ENCODE results near the gene KIF5B.
"Not testable (repeated sequence)": the region's sequence is repeated elsewhere in the genome, so short reads cannot be mapped to it uniquely, and the experiment has no call there.

The KIF5B gene

DNA sequence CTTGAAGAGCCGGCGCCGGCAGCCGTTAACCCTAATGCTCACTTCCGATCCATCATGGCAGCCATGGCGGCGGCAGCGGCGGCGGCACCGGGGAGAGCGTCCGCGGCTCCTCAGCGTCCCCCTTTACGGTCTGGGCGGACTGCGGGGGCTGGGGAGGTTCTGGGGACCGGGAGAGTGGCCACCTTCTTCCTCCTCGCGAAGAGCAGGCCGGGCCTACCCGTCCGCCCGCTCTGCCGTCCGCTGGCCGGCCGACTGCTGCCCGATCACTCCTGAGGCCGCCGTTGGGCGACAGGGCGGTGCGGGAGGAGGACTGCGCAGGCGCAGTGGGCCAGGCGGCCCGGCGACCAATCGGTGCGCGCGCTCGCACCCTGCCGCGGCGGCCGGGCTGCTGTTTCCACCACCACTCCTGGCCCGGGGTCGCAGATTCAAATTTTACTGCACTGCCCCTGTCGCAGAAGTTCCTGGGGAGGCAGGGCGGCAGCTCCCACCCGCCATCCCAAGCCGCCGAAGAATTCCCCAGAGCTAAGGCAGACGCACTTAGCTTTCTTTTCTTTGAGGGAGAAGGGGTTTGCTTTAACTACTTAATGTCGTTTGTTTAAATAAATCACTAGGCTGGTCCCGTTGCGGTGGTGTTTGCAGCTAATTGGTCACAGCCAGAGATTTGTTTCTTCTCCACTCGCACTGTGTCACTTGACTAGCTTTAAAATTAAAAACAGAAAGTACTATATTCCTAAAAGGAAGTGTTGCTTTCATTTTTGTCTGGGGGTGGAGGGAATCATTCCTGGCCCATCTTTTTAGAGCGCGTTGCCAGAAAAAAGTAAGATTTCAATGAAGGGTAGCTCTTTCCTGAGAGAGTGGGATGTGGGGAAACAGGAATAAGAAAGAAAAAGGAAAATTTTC, at the start of gene KIF5B:
TSS of gene KIF5B (minus strand) at position 290 of the 900 bp plus-strand sequence. CDS start 452 bp downstream, outside the sequence.
- DNase-seq (ENCODE audit: low read depth): peak; percentile 85

DNA sequence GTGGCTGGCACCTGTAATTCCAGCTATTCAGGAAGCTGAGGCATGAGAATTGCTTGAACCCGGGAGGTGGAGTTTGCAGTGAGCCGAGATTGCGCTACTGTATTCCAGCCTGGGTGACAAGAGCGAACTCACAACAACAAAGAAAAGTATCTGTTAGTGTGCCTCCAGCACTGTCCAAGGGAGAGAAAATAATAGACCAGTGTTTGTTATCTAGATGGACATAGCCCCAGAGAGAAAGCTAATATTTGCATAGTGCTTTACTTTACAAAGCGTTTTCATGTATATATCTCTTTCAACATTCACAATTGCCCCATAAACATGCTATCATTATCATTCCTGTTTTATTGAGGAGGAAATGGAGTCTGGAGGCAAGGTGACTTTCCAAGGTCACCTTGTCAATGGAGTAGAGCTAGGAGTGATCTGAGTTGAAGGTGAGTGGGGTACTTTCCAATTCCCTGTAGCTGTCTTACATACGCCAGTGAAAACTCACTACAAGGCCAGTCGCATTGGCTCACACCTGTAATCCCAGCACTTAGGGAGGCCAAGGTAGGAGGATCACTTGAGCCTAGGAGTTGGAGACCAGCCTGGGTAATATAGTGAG, 49.7 kb upstream of the KIF5B start:
- no peak for DNase-seq (ENCODE audit: low read depth)

DNA sequence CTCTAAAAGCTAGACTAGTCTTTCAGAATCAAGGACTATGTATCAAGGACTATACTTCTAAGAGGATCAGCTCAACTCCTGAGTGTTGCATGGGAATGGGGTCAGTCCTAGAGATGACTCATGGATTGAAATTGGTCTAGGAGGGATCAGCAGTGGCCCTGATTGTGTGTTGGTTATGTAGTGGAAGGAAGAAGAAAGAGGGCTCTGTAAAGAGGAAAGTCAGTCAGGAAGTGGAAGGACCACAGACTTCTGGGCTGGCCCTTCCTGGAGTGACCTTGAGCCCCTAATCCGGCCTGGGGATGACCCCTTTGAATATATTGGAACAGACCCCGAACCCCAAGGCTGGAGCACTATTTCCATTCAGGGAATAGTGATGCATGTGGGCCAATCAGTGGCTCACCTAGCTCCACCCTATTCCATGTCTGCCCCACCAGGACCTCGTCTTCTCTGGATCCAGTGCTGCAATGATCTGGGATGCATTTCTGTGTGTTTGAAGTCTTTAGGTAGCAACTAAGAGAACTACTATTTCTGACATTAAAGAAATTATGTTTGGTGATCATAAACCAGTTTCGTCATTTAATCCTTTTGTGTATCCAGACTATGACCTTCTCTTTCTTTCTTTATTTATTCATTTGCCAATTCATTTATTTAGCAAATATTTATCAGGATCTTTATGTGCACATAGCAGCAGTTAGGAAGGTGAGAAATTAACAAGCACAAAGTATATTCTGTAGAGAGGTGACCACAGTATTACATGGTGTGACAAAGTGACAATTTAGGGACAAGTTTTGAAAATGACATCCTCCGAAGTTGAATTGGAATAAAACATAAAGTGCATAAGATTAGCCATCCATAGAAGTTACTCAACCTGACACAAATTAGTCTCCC, 48.6 kb upstream of the KIF5B start:
- DNase-seq (ENCODE audit: low read depth): no peak

DNA sequence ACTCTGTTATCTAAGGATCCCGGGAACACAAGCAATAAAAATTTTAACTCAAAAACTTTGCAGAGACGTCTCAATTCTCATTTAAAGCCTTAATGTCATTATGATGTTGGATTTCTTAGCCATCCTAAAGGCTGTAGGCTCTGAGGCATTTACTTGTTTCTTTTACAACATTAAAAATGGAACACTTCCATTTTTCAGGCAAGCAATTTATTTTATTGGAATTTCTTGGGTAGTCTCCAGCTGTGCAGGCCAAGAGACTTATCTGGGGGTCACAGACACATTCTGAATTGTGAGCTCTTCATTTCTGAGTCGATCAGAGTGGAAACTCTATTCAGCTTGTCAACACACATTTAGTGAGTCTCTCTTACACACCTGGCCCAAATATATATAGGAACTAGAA, 48.0 kb upstream of the KIF5B start:
- DNase-seq (ENCODE audit: low read depth): no peak

DNA sequence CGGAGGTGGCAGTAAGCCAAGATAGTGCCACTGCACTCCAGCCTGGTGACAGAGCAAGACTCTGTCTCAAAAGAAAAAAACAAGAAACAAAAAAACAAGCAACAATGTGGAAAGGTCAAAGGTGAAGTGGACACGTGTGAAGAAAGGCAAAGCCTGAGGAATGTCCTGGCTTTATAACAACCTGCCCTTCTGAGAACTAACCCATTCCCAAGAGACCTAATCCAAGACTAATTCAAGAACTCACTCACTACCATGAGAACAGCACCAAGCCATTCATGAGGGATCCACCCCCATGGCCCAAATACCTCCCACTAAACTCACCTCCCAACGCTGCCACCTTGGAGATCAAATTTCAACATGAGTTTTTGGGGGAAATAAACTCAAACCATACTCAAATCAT, 47.5 kb upstream of the KIF5B start:
- no peak for DNase-seq (ENCODE audit: low read depth)

GRCh38 chr10:32098566-32099259, 42.5 kb upstream of the KIF5B start:
- not testable (repeated sequence) for DNase-seq (ENCODE audit: low read depth)

DNA sequence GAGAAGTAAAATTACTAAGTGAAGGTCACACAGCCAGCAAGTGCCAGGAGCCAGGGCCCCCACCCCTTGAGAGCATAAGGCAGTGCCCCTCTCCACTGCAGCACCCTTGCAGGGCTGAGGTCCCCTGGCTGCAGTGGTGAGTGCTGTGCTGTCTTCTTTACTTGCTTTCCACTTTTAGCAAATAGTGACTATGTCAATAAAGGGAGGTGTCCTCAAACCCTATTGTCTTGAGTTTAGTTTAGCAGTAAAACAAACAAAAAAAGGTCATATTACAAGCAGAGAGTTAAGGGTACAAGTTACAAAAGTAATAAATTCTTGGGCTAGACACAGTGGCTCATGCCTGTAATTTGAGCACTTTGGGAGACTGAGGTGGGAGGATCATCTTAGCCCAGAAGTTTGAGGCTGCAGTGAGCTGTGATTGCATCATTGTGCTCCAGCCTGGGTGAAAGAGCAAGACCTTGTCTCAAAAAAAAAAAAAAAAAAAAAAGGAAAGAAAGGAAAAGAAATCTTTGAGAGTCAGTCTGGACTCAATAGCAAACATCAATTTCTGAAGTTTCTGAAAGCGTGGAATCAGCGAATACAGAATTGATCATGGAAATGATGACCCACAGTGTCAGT, 39.0 kb upstream of the KIF5B start:
- DNase-seq (ENCODE audit: low read depth): no peak

DNA sequence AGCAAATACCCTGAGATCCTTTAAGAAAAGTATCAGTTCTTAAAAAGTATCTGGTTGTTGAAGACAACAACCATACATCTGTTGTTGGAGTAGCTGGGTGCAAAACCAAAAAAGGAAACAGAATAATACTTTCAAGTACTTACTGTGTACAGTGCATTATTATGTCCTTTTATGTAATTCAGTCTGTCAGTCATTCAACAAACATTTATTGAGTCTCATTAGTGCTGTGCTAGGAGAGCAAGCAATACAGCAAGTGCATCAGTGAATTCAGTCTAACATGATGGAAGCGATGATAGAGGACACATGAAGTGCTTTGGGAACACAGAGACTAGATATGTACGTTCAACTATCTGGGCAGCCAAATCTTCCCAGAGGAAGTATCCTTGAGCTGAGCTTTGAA, 37.4 kb upstream of the KIF5B start:
- DNase-seq (ENCODE audit: low read depth): no peak

DNA sequence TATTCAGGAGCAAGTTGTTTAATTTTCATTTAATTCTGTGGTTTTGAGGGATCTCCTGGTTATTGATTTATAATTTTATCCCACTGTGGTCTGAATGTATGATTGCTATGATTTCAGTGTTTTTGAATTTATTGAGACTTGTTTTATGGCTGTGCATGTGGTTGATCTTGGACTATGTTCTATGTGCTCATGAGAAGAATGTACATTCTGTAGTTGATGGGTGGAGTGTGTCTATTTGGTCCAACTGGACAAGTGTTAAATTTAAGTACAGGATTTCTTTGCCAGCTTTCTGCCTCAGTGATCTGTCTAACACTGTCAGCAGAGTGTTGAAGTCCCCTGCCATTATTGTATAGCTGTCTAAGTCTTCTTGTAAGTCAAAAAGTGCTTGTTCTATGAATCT, 34.8 kb upstream of the KIF5B start:
- DNase-seq (ENCODE audit: low read depth): no peak

DNA sequence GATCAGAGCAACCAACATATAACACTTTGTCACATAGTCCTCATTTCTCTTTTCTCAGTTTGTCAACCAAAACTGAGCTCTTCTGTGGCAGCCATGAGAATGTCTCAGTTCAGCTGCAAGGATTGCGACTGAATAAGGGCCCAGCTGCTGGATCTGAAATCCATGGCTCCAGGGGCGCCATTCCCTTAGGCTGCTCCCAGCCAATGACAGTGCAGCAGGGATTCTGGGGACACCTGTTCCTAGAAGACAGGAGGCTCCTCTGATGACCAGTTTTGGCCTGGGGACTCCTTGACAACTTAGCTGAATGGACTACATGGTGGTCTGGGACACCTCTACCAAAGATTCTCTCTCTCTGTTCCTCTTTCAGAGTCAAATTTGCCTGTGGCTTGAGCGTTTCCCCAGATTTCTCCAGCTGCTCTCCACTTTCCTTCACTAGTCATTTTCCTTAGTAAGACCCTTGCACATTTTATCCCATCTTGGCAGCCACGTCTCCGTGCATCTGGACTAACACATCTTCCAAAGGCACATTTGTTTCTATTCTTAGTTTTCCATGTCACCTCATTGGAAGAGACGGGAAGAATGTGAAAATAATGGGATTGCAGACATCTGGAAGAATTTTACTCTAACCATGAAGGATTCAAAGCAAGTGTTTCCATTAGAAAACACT, 28.1 kb upstream of the KIF5B start:
- no peak for DNase-seq (ENCODE audit: low read depth)

- no peak for DNase-seq (ENCODE audit: low read depth)
Measured at GRCh38 chr10:32077896-32078485, 21.8 kb upstream of the KIF5B start.

DNA sequence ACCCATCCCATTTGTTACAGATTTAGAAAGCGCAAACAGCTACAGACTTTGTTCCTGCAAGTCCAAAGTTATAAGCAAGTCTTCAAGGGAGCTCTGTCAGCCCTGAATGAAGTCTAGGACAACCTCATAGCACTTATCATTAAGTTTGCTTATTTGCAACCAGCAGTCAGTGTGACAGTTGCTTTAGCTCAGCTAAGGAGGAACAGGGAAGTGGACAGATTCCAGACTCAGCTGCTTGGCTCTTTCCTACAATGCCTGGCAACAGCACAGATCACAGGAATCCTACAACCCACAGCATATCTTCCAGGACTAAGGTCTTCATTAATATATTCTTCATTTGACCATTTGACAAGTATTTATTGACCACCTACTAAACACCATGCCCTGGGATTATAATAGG, 17.4 kb upstream of the KIF5B start:
- no peak for DNase-seq (ENCODE audit: low read depth)

DNA sequence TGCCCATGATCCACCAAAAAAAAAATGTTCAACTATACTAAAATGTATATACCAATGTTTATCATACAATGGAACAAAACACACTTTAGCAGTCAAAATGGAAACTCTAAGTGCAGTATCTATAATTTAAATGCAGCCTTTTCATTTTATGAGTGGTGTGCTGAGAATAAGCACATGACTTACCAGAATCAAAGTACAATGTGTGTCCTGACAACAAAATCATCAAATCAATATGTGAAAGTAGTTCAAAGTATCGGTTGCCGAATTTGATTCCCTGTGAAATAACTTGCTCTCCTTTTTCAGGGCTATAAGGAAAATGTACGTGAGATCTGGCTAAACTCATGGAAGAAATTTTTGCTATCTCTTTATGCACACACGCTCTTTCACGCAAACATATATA, 16.9 kb upstream of the KIF5B start:
- DNase-seq (ENCODE audit: low read depth): no peak

DNA sequence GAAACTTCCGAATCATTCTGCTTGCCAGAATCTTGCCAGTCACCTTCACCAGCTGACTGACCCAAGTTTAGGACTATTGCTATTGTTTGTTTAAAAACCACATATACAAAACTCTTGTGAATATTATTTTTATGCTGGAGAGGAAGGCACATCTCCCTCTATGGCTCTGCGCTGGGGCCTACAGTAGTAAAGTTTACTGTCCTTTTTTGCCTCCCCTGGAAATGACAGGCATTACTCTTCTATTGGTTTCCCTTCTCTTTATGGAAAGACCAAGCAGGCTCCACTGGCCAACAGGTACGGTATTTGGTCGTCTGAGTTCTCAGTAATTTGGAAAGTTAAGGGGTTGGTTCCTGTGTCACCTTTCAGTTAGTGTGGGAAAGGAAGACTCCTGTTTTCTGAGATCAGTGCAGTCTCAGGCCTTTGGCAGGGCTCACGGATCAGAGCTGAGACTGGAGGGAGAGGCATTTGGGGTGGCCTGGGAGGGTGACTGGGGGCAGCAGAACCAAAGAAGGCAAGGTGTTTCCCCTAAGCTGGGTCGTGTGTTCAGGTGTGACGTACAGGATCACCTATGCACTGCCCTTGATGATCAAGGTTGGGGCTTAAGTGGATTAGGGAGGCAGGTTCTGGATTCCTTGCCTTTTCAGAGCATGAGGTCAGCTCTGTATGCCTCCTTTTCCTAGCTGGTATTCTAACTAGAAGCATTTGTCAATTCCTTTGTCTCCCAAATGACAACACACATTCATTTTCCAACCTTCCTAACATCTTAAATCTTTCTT, 16.0 kb upstream of the KIF5B start:
- no peak for DNase-seq (ENCODE audit: low read depth)

DNA sequence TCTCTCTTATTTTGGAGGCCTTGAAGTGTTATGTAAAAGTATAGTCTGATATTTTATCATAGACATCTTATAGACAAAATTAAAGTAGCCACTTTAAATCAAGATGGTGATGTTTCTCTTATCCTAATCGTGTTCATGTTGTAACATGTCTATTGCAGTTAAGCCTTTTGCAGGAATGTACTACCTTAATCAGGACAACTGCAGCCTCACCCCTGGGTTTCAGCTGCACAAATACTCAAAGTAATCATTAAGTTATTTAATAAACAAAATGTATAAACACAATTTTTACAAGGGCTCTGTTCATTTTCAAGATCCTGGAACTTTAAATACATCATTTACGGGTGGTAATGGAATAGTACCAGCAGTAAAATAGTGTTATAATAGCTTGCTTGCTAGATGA, 14.4 kb upstream of the KIF5B start:
- no peak for DNase-seq (ENCODE audit: low read depth)

DNA sequence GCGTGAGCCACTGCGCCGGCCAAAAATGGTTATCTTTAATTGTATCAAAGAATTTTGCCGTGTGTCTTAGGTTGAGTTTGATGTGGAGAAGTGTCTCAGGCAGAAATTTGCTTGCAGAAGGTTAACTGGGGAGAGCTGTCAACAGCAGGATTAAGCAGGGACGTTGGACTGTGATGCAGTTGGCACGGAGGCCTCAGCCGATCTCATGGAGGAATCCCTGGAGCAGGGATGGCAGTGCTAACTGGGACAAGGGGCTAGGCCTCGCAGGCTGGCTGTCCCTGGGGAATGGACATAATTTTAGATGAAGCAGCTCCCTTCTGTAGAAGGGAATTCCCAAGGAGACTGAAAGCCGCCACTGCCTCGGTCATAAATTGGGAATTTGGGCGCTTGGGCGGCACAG, 12.3 kb upstream of the KIF5B start:
- DNase-seq (ENCODE audit: low read depth): no peak

DNA sequence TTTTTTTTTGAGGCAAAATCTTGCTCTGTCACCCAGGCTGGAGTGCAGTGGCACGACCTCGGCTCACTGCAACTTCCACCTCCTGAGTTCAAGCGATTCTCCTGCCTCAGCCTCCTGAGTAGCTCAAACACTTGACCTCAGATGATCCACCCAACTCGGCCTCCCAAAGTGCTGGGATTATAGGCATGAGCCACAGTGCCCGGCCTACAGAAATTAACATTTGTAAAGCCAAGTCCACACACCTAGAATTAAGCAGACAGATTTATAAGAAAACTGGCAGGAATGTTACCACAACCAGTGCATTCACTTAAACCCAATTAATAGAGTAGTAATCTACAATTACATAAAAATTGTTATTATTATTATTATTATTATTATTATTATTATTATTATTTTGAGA, 11.7 kb upstream of the KIF5B start:
- not testable (repeated sequence) for DNase-seq (ENCODE audit: low read depth)

DNA sequence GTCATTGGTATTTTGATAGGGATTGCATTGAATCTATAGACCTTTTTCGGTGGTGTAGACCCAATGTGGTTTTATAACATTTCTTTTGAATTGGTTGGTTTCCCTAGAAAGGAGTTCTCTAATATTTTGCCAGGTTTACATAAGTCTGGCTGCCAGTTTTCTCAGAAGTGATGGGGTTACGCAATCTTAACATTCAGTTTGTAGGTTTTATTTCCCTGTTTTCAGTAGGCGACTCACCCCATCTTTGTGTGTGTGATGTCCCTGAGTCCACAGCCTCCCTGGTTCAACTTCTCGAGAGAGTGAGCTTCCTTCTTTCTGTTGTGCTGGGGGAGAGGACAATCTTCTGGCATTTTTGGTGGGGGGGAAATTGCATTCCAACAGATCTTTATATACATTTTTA, 9.6 kb upstream of the KIF5B start:
- no peak for DNase-seq (ENCODE audit: low read depth)

GRCh38 chr10:32061440-32061839, 5.2 kb upstream of the KIF5B start:
- no peak for DNase-seq (ENCODE audit: low read depth)

DNA sequence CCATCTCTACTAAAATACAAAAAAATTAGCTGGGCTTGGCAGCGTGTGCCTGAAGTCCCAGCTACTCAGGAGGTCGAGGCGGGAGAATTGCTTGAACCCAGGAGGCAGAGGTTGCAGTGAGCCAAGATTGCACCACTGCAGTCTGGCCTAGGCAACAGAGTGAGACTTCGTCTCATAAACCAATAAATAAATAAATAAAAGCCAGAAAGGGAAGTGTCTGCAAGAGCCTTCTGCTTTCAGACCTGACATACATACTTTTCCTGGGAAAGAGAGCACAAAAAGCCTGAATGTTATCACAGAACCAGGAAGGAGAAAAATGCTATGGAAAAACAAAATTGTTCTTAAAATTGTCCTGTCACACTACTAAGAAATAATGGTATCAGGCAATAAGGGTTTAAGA, 4.1 kb upstream of the KIF5B start:
- DNase-seq (ENCODE audit: low read depth): no peak

Data from activated T-cell treated with anti-CD3 and anti-CD28 coated beads for 24 hours (primary cell).